Activated CD8-positive, alpha-beta memory T cell treated with anti-CD3 and anti-CD28 coated beads, Interleukin-2, amount 50 U/mL, for 4 hours (primary cell): ENCODE data around the gene ZNF350.
"Not testable (repeated sequence)": the region's sequence is repeated elsewhere in the genome, so short reads cannot be mapped to it uniquely, and the experiment has no call there.

Experiments
- DNase-seq: peaks from one replicate; pipeline ENCODE4 v3.0.0-alpha.2; 2020

Gene ZNF350

GRCh38 chr19:51970718-51971117 lies 15.9 kb downstream of the ZNF350 start:
- no peak for DNase-seq

GRCh38 chr19:51965583-51965982 lies 21.1 kb downstream of the ZNF350 start:
- no peak for DNase-seq

GRCh38 chr19:51960621-51961233 lies 25.9 kb downstream of the ZNF350 start:
- not testable (repeated sequence) for DNase-seq

- DNase-seq = no peak
Measured at GRCh38 chr19:51959791-51960190, 26.8 kb downstream of the ZNF350 start.

GRCh38 chr19:51957846-51958245 lies 28.8 kb downstream of the ZNF350 start:
- DNase-seq = not testable (repeated sequence)

GRCh38 chr19:51948975-51949374 lies 37.7 kb downstream of the ZNF350 start:
- DNase-seq = no peak

GRCh38 chr19:51946602-51947001 lies 40.0 kb downstream of the ZNF350 start:
- no peak for DNase-seq

- no peak for DNase-seq
Measured at GRCh38 chr19:51944798-51945552, 41.7 kb downstream of the ZNF350 start.

- DNase-seq = no peak
Measured at GRCh38 chr19:51938936-51939335, 47.7 kb downstream of the ZNF350 start.

GRCh38 chr19:51931921-51932320 lies 54.7 kb downstream of the ZNF350 start:
- DNase-seq = no peak

GRCh38 chr19:51927859-51928258 lies 58.8 kb downstream of the ZNF350 start:
- no peak for DNase-seq

GRCh38 chr19:51926784-51927741 lies 59.6 kb downstream of the ZNF350 start, which contains the start of gene ZNF613:
ZNF613 (plus strand) TSS chr19:51927472; CDS start chr19:51936221, 8,749 bp downstream.
- peak; percentile 83 for DNase-seq

- DNase-seq = no peak
Measured at GRCh38 chr19:51926426-51926783, 60.2 kb downstream of the ZNF350 start.

- no peak for DNase-seq
Measured at GRCh38 chr19:51921949-51922348, 64.7 kb downstream of the ZNF350 start.

GRCh38 chr19:51919606-51920005 lies 67.0 kb downstream of the ZNF350 start:
- no peak for DNase-seq

- DNase-seq = no peak
Measured at GRCh38 chr19:51916167-51916566, 70.5 kb downstream of the ZNF350 start.

- DNase-seq = no peak
Measured at GRCh38 chr19:51915324-51915867, 71.2 kb downstream of the ZNF350 start.
